Adrenal gland (tissue), 12 donors: ENCODE data around the gene CNOT10. TPM values are rescaled to one million over a fixed set of nuclear protein-coding genes. Genes with fewer than 3 reads are reported as not detected.

Experiments
- DNase-seq, 7 donors: peaks; one replicate each; pipeline ENCODE4 v3.0.0-alpha.2; 2019 to 2020
- H3K27ac ChIP-seq, 5 donors: fragments of 200-600 bp; sonication (generic) in 4 of 5; 1 replicate in 3 of 5; 2 replicates in 2 of 5; pipeline versions ENCODE4 v1.5.1 to v1.8.0; 2016 to 2020; ENCODE audit warnings: mild to moderate bottlenecking in 1 of 5
- H3K27me3 ChIP-seq: fragments of 200-600 bp; 2 replicates; pipeline ENCODE4 v1.8.0; 2021
- H3K36me3 ChIP-seq, 2 donors: fragments of 200-600 bp; replicated peaks in 1 of 2; 1 replicate in 1 of 2; 2 replicates in 1 of 2; pipeline versions ENCODE4 v1.5.1 to v1.8.0; 2018 to 2022
- H3K4me1 ChIP-seq, 2 donors: fragments of 200-600 bp; replicated peaks in 1 of 2; 1 replicate in 1 of 2; 2 replicates in 1 of 2; pipeline versions ENCODE4 v1.5.1 to v1.8.0; 2018 to 2021
- H3K4me3 ChIP-seq, 4 donors: fragments of 200-600 bp; sonication (generic) in 3 of 4; one replicate each; pipeline ENCODE4 v1.5.1; 2016 to 2018
- H3K9me3 ChIP-seq, 3 donors: fragments of 200-600 bp; sonication (generic) in 1 of 3; replicated peaks in 1 of 3; 1 replicate in 2 of 3; 2 replicates in 1 of 3; pipeline versions ENCODE4 v1.5.1 to v1.8.0; 2016 to 2021
- CTCF ChIP-seq, 6 experiments: fragments of 450-650 bp in 4 of 6; fragments of 200-600 bp in 2 of 6; sonication (generic) in 1 of 6; IDR thresholded peaks; 1 replicate in 5 of 6; 2 replicates in 1 of 6; pipeline versions ENCODE4 v1.5.1 to v1.8.0; 2016 to 2021; ENCODE audit warnings: antibody characterized with exemption in 6 of 6, mild to moderate bottlenecking in 2 of 6, moderate library complexity in 1 of 6
- POLR2A ChIP-seq, 2 donors: fragments of 450-650 bp; IDR thresholded peaks; one replicate each; pipeline ENCODE4 v1.6.1; 2017; ENCODE audit warnings: antibody characterized with exemption in 2 of 2, mild to moderate bottlenecking in 2 of 2, moderate library complexity in 1 of 2
- WGBS, 4 donors: extraction: QIAGEN DNeasy Blood & Tissue Kit in 2 of 4; methylation state at CpG; one replicate each; pipeline versions ENCODE4 v1.1.5 to v1.1.7; 2013 to 2017; 5-methylcytosine and 5-hydroxymethylcytosine counted together
- intact Hi-C, 2 donors: fragments of 100-400 bp; cut with DNase I; formaldehyde crosslinking; loops; one replicate each; pipeline versions ENCODE4 v1.14.1 to v1.15.0; 2022 to 2023
- polyA plus RNA-seq, 3 donors: library from polyadenylated mRNA; stranded (reverse); fragments of 200-250 nt in 2 of 3; fragments of 350-450 nt in 1 of 3; fragmentation: Illumina TruSeq in 1 of 3; extraction: RNeasy Lipid Tissue Mini Kit (QIAGEN cat#74804) in 1 of 3; gene quantifications; one replicate each; pipeline ENCODE4 v1.2.3, GENCODE V29; 2013 to 2014
- total RNA-seq, 9 donors: library from RNA; depleted of rRNA in 4 of 9; stranded (reverse); fragments of >200 nt in 4 of 9; fragments of 120-200 nt in 1 of 9; fragmentation: NEBNext Ultra II Directional in 1 of 9; extraction: Animal tissue kit (Norgen Biotek cat#: 25700) in 1 of 9; gene quantifications; one replicate each; pipeline versions ENCODE4 v1.1.0 to v1.2.4, GENCODE V29; 2013 to 2023
- donor health status: healthy with polysubstance abuse.
- donor health status: Bipolar disorder and iron deficiency.
- donor health status: DM: yes; HTN: yes; CAD: no.
- donor health status: DM: no; HTN: no; CAD: no.
- donor health status: DM: no; HTN: no; CAD: no.
- donor health status: DM: yes; HTN: yes; CAD: no.

CNOT10 gene
- total and polyA plus RNA-seq, 12 donors = 15.3 to 32.1 (median 25.5) TPM

GRCh38 chr3:32691847-32692246, 6.9 kb downstream of the CNOT10 start:
- Histone ChIP-seq H3K9me3 (no peaks in the 10 kb centered on the region), H3K36me3 (no peaks in the 10 kb centered on the region), H3K27ac (no peak overlapping the region), H3K4me3 (no peak overlapping the region), H3K4me1 (peaks cover 0 to 10% of the 10 kb centered on the region in 2 donors), H3K27me3 (no peaks in the 10 kb centered on the region)
- 81 to 96% (median 96%) methylated on average over 4 of the region's 4 CpGs for WGBS, 4 donors
- TF ChIP-seq CTCF (IDR thresholded peaks at IDR 0.05) = no peak
- no peak for TF ChIP-seq POLR2A (IDR thresholded peaks at IDR 0.05)
- no peak for DNase-seq
- intact Hi-C loops = no loop called here

- WGBS, 4 donors = 93 to 100% (median 95%) methylated on average over 3 of the region's 3 CpGs
- TF ChIP-seq CTCF (IDR thresholded peaks at IDR 0.05) (no peak), POLR2A (IDR thresholded peaks at IDR 0.05) (no peak)
- Histone ChIP-seq H3K4me3 (no peak overlapping the region), H3K4me1 (no peaks in the 10 kb centered on the region), H3K27ac (no peak overlapping the region), H3K9me3 (no peaks in the 10 kb centered on the region), H3K27me3 (no peaks in the 10 kb centered on the region), H3K36me3 (no peaks in the 10 kb centered on the region)
- intact Hi-C loops = no loop called here
- DNase-seq = no peak
Measured at GRCh38 chr3:32696523-32696922, 11.5 kb downstream of the CNOT10 start.

- WGBS, 4 donors = 80 to 88% (median 81%) methylated on average over 2 of the region's 2 CpGs
- Histone ChIP-seq H3K9me3 (no peaks in the 10 kb centered on the region), H3K27me3 (no peaks in the 10 kb centered on the region), H3K36me3 (no peaks in the 10 kb centered on the region), H3K4me3 (no peak overlapping the region), H3K4me1 (peaks cover 0 to 2% of the 10 kb centered on the region in 2 donors), H3K27ac (no peak overlapping the region)
- TF ChIP-seq CTCF (IDR thresholded peaks at IDR 0.05) = no peak
- TF ChIP-seq POLR2A (IDR thresholded peaks at IDR 0.05) = no peak
- intact Hi-C loops = no loop called here
- DNase-seq = no peak
Measured at GRCh38 chr3:32698506-32698905, 13.5 kb downstream of the CNOT10 start.

GRCh38 chr3:32699429-32699828, 14.4 kb downstream of the CNOT10 start:
- H3K9me3 ChIP-seq = no peaks in the 10 kb centered on the region
- no peaks in the 10 kb centered on the region for H3K27me3 ChIP-seq
- H3K4me3 ChIP-seq = no peak overlapping the region
- 80 to 83% (median 81%) methylated on average over 2 of the region's 2 CpGs for WGBS, 4 donors
- no peaks in the 10 kb centered on the region for H3K36me3 ChIP-seq
- peaks cover 0 to 8% of the 10 kb centered on the region in 2 donors for H3K4me1 ChIP-seq
- intact Hi-C loops = no loop called here
- no peak for DNase-seq
- no peak overlapping the region for H3K27ac ChIP-seq
- TF ChIP-seq POLR2A (IDR thresholded peaks at IDR 0.05) (no peak), CTCF (IDR thresholded peaks at IDR 0.05) (no peak)
